CD4-positive, alpha-beta T cell treated with Interleukin-6 for 4 hours (primary cell): ENCODE results near the gene PHACTR1.

Source experiments
- DNase-seq: peaks from one replicate; pipeline ENCODE4 v3.0.0-alpha.2; 2020; ENCODE audit warnings: mixed read lengths

PHACTR1 gene

DNA sequence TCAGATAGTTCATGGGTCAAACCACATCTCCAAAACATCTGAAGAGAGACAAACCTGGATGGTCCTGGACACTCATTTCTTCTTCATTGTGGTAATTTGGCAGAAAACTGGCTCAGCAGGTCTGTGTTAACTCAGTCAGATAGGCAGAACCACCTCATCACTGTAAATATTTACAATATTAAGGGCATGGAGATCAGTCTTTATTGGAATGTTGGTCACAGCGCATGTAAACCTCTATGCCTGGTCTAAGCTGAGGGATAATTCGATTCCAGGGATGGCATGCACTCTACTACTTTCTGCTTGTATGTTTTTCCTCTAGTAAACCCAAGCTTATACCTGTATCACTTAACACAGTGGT, 615.8 kb downstream of the PHACTR1 start:
- no peak for DNase-seq

GRCh38 chr6:13334953-13335352, 618.4 kb downstream of the PHACTR1 start:
- no peak for DNase-seq

- DNase-seq: peak; percentile 75
Observed at GRCh38 chr6:13336553-13336952, 620.0 kb downstream of the PHACTR1 start.

DNA sequence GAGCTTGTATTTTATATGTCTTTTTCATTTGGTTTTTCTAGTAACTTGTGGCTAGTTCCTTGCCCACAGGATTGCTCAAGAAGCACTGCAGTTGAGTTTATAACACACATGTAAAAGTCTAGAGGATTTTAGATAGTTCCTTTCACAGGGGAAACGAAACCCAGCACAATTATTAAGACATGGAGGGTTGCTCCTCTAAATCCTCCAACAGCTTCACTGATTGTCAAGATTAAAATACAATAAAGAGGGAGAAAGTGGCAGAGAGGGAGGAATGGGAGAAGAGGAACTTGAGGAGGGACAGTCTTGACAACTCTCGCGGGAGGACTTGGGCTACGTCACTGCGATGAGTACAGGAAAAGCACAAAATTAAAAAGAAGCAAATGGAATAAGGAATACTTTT, 621.5 kb downstream of the PHACTR1 start:
- no peak for DNase-seq
